Memory B cell (primary cell): ENCODE data around the gene ANKHD1.

Experiments
- ATAC-seq: fragments of 150-1000 bp; cut with Tn5 transposase; 2 replicates; pipeline ENCODE4 v1.10.0; 2021; ENCODE audit warnings: low read depth, mild to moderate bottlenecking, moderate library complexity
- DNase-seq, 2 donors: peaks; one replicate each; pipeline ENCODE4 v3.0.0; 2022; ENCODE audit warnings: low spot score in 2 of 2
- H3K27ac Mint-ChIP-seq: one replicate; pipeline ENCODE4 v1.8.0; 2022; ENCODE audit warnings: mild to moderate bottlenecking, moderate library complexity, mixed read lengths
- H3K27me3 Mint-ChIP-seq: one replicate; pipeline ENCODE4 v1.8.0; 2022; ENCODE audit warnings: mixed read lengths
- H3K36me3 Mint-ChIP-seq: one replicate; pipeline ENCODE4 v1.8.0; 2022; ENCODE audit warnings: mild to moderate bottlenecking, mixed read lengths
- H3K4me1 Mint-ChIP-seq: one replicate; pipeline ENCODE4 v1.8.0; 2022; ENCODE audit warnings: mixed read lengths
- H3K4me3 Mint-ChIP-seq: one replicate; pipeline ENCODE4 v1.8.0; 2022; ENCODE audit warnings: mild to moderate bottlenecking, moderate library complexity, mixed read lengths
- H3K9me3 Mint-ChIP-seq: one replicate; pipeline ENCODE4 v1.8.0; 2022; ENCODE audit warnings: mixed read lengths

ANKHD1 gene

DNA sequence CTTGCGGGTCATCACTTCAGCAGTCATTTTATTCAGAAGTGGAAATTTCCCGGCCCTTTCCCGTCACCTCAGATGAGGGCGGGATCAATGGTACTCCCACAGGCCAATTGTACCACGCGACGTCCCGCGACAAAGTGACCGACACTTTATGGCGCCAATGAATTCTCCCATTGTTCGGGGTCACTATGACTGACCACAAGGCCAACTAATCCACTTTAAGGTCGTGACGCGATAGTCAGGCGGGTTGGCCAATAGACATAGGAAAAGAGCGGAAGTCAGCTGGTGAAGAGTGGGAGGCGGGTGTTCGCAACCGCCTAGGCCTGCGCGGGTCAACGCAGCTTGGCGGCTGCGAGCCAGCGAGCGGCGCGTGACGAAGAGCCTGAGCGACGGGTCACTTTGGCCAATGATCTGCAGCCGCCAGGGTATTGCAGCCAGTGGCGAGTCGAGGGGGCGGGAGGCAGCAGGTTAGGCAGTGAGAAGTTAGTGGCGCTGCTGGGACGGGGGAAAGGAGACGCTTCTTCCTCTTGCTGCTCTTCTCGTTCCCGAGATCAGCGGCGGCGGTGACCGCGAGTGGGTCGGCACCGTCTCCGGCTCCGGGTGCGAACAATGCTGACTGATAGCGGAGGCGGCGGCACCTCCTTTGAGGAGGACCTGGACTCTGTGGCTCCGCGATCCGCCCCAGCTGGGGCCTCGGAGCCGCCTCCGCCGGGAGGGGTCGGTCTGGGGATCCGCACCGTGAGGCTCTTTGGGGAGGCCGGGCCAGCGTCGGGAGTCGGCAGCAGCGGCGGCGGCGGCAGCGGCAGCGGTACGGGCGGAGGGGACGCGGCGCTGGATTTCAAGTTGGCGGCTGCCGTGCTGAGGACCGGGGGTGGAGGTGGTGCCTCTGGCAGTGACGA is at the start of gene ANKHD1:
Gene ANKHD1 (plus strand): TSS at position 472 of the 896 bp plus-strand sequence. CDS start 135 bp downstream, at position 607.
- ATAC-seq = peak; percentile 76
- peak; percentile 89 to 95 for DNase-seq
- Mint-ChIP-seq H3K4me1 (peaks cover 20% of the 10 kb centered on the region), H3K9me3 (no peaks in the 10 kb centered on the region), H3K4me3 (no peak within 1 kb of the TSS), H3K36me3 (peaks cover 2% of the 10 kb centered on the region), H3K27ac (no peak within 1 kb of the TSS), H3K27me3 (no peaks in the 10 kb centered on the region)

- no peaks in the 10 kb centered on the region for H3K36me3 Mint-ChIP-seq
- peaks cover 11% of the 10 kb centered on the region for H3K4me1 Mint-ChIP-seq
- no peak overlapping the region for H3K27ac Mint-ChIP-seq
- ATAC-seq = no peak
- H3K4me3 Mint-ChIP-seq = no peak overlapping the region
- no peaks in the 10 kb centered on the region for H3K9me3 Mint-ChIP-seq
- DNase-seq = no peak
- peaks cover 2% of the 10 kb centered on the region for H3K27me3 Mint-ChIP-seq
Measured at GRCh38 chr5:140355546-140355945, 46.1 kb upstream of the ANKHD1 start.

GRCh38 chr5:140356853-140357725 is 44.5 kb upstream of the ANKHD1 start:
- Mint-ChIP-seq H3K4me3 (peak overlapping the region; percentile 61), H3K27me3 (peaks cover 2% of the 10 kb centered on the region), H3K27ac (no peak overlapping the region), H3K4me1 (peaks cover 9% of the 10 kb centered on the region), H3K36me3 (no peaks in the 10 kb centered on the region), H3K9me3 (no peaks in the 10 kb centered on the region)
- DNase-seq (no peak), ATAC-seq (peak; percentile 31)

- DNase-seq (peak; percentile 74 to 75), ATAC-seq (peak; percentile 98)
- peaks cover 9% of the 10 kb centered on the region for H3K4me1 Mint-ChIP-seq
- H3K27ac Mint-ChIP-seq = no peak overlapping the region
- peak overlapping the region; percentile 61 for H3K4me3 Mint-ChIP-seq
- no peaks in the 10 kb centered on the region for H3K36me3 Mint-ChIP-seq
- peaks cover 2% of the 10 kb centered on the region for H3K27me3 Mint-ChIP-seq
- no peaks in the 10 kb centered on the region for H3K9me3 Mint-ChIP-seq
Measured at GRCh38 chr5:140357726-140358093, 43.9 kb upstream of the ANKHD1 start.

- no peak overlapping the region for H3K4me3 Mint-ChIP-seq
- no peaks in the 10 kb centered on the region for H3K9me3 Mint-ChIP-seq
- DNase-seq (no peak), ATAC-seq (no peak)
- no peak overlapping the region for H3K27ac Mint-ChIP-seq
- H3K27me3 Mint-ChIP-seq = peaks cover 2% of the 10 kb centered on the region
- peaks cover 16% of the 10 kb centered on the region for H3K4me1 Mint-ChIP-seq
- H3K36me3 Mint-ChIP-seq = no peaks in the 10 kb centered on the region
Measured at GRCh38 chr5:140358738-140359310, 42.8 kb upstream of the ANKHD1 start.

- ATAC-seq (no peak), DNase-seq (no peak)
- no peaks in the 10 kb centered on the region for H3K36me3 Mint-ChIP-seq
- no peak within 1 kb of the TSS for H3K4me3 Mint-ChIP-seq
- H3K27ac Mint-ChIP-seq = no peak within 1 kb of the TSS
- H3K9me3 Mint-ChIP-seq = no peaks in the 10 kb centered on the region
- H3K4me1 Mint-ChIP-seq = peaks cover 16% of the 10 kb centered on the region
- peaks cover 2% of the 10 kb centered on the region for H3K27me3 Mint-ChIP-seq
Measured at GRCh38 chr5:140360101-140360500, 41.5 kb upstream of the ANKHD1 start, which contains the start of gene SLC4A9. TSS of gene SLC4A9 (plus strand) at chr5:140360194. CDS start at chr5:140360237, 43 bp downstream.

GRCh38 chr5:140360681-140361479 is 40.8 kb upstream of the ANKHD1 start:
- DNase-seq = no peak
- Mint-ChIP-seq H3K4me1 (peaks cover 16% of the 10 kb centered on the region), H3K36me3 (no peaks in the 10 kb centered on the region), H3K27me3 (peaks cover 2% of the 10 kb centered on the region), H3K4me3 (no peak overlapping the region), H3K27ac (no peak overlapping the region), H3K9me3 (no peaks in the 10 kb centered on the region)
- ATAC-seq = no peak

- no peak overlapping the region for H3K4me3 Mint-ChIP-seq
- no peaks in the 10 kb centered on the region for H3K9me3 Mint-ChIP-seq
- H3K36me3 Mint-ChIP-seq = no peaks in the 10 kb centered on the region
- DNase-seq (no peak), ATAC-seq (no peak)
- peaks cover 16% of the 10 kb centered on the region for H3K4me1 Mint-ChIP-seq
- H3K27ac Mint-ChIP-seq = no peak overlapping the region
- H3K27me3 Mint-ChIP-seq = peaks cover 2% of the 10 kb centered on the region
Measured at GRCh38 chr5:140361901-140362300, 39.7 kb upstream of the ANKHD1 start.

GRCh38 chr5:140362311-140362710 is 39.3 kb upstream of the ANKHD1 start:
- no peaks in the 10 kb centered on the region for H3K36me3 Mint-ChIP-seq
- H3K27me3 Mint-ChIP-seq = peaks cover 2% of the 10 kb centered on the region
- H3K27ac Mint-ChIP-seq = no peak overlapping the region
- H3K4me3 Mint-ChIP-seq = no peak overlapping the region
- ATAC-seq (no peak), DNase-seq (no peak)
- peaks cover 13% of the 10 kb centered on the region for H3K4me1 Mint-ChIP-seq
- H3K9me3 Mint-ChIP-seq = no peaks in the 10 kb centered on the region

DNA sequence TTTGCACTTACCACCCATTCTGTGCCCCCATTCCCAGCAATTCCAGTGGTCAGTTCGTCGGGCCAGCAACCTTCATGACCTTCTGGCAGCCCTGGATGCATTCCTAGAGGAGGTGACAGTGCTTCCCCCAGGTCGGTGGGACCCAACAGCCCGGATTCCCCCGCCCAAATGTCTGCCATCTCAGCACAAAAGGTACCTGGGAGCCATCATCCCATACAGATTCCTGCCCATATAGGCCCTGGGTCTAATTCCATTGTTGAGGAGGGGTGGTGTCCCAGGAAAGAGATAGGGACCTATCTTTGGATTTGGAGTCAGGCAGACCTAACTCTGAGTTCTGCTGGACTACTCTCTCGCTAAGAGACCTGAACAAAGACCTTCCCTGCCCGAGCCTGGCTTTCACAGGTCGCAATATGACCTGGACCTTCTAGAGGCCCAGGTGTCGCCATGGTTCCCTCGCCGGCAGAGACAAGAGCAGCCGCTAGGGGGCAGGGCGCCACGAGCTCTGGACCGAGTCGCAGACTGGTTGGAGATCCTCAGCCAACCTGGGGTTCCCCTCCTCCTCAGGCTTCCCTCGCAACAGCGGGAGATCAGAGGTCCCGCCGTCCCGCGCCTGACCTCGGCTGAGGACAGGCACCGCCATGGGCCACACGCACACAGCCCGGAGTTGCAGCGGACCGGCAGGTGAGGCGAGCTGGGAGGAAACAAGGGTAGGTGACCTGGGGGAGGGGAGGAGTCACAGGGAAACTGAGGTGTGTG is 38.6 kb upstream of the ANKHD1 start:
- H3K27ac Mint-ChIP-seq = no peak overlapping the region
- H3K27me3 Mint-ChIP-seq = no peaks in the 10 kb centered on the region
- ATAC-seq = peak; percentile 97
- H3K9me3 Mint-ChIP-seq = no peaks in the 10 kb centered on the region
- peak overlapping the region; percentile 72 for H3K4me3 Mint-ChIP-seq
- H3K4me1 Mint-ChIP-seq = peaks cover 7% of the 10 kb centered on the region
- DNase-seq = peak; percentile 83 to 91
- H3K36me3 Mint-ChIP-seq = no peaks in the 10 kb centered on the region

DNA sequence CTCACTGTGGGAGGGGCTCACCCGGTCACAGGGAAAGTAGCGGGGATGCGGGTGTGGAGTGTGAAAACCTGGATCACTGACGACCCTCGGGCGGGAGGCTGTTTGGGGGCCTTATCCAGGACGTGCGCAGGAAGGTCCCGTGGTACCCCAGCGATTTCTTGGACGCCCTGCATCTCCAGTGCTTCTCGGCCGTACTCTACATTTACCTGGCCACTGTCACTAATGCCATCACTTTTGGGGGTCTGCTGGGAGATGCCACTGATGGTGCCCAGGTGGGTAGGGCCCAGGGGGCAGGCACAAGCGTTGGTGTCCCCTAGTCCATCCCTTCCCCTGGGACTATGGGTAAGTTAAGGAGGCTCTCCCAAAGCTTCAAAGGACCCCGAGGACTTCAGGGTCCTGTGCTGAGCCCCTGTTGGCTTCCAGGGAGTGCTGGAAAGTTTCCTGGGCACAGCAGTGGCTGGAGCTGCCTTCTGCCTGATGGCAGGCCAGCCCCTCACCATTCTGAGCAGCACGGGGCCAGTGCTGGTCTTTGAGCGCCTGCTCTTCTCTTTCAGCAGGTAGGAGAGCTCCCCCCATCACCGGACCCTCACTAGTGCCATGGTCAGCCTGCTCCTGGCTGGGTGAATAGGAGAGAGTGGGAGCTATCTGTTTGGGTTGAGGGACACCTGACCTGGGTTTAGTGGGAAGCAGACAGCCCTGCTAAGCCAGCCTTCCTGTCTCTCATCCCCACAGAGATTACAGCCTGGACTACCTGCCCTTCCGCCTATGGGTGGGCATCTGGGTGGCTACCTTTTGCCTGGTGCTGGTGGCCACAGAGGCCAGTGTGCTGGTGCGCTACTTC is 37.8 kb upstream of the ANKHD1 start:
- H3K9me3 Mint-ChIP-seq = no peaks in the 10 kb centered on the region
- DNase-seq (no peak), ATAC-seq (no peak)
- H3K27ac Mint-ChIP-seq = no peak overlapping the region
- peak overlapping the region; percentile 72 for H3K4me3 Mint-ChIP-seq
- no peaks in the 10 kb centered on the region for H3K36me3 Mint-ChIP-seq
- H3K27me3 Mint-ChIP-seq = no peaks in the 10 kb centered on the region
- peaks cover 7% of the 10 kb centered on the region for H3K4me1 Mint-ChIP-seq

DNA sequence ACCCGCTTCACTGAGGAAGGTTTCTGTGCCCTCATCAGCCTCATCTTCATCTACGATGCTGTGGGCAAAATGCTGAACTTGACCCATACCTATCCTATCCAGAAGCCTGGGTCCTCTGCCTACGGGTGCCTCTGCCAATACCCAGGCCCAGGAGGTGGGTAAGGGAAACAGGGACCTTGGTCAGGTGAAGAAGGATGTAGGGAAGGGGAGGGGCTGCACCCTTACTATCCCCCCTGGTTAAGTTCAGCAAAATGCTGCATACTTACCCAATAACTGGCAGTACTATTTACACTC is 37.2 kb upstream of the ANKHD1 start:
- Mint-ChIP-seq H3K36me3 (peaks cover 2% of the 10 kb centered on the region), H3K4me1 (peaks cover 7% of the 10 kb centered on the region), H3K9me3 (no peaks in the 10 kb centered on the region), H3K4me3 (no peak overlapping the region), H3K27ac (no peak overlapping the region), H3K27me3 (no peaks in the 10 kb centered on the region)
- DNase-seq (no peak), ATAC-seq (no peak)
